Colonic mucosa (tissue), 4 donors: Measurements from ENCODE around the gene DPP6. TPM values are rescaled to one million over a fixed set of nuclear protein-coding genes. Genes with fewer than 3 reads are reported as not detected.

ENCODE experiments used
- DNase-seq: peaks from one replicate; pipeline ENCODE4 v3.0.0-alpha.2; 2020
- H3K27ac ChIP-seq: fragments of 200-600 bp; one replicate; pipeline ENCODE4 v1.8.0; 2021
- H3K27me3 ChIP-seq: fragments of 200-600 bp; one replicate; pipeline ENCODE4 v1.8.0; 2021
- H3K36me3 ChIP-seq: fragments of 200-600 bp; one replicate; pipeline ENCODE4 v1.8.0; 2021
- H3K4me1 ChIP-seq: fragments of 200-600 bp; one replicate; pipeline ENCODE4 v1.8.0; 2021; ENCODE audit warnings: mild to moderate bottlenecking
- H3K4me3 ChIP-seq: fragments of 200-600 bp; one replicate; pipeline ENCODE4 v1.8.0; 2021
- H3K9ac ChIP-seq, 2 donors: one replicate each; pipeline ENCODE4 v1.7.0; 2013; ENCODE audit warnings: control low read depth in 2 of 2, low read depth in 2 of 2, low read length in 2 of 2
- H3K9me3 ChIP-seq: fragments of 200-600 bp; one replicate; pipeline ENCODE4 v1.8.0; 2021
- intact Hi-C: fragments of 100-400 bp; cut with DNase I; formaldehyde crosslinking; loops from one replicate; pipeline ENCODE4 v1.14.1; 2022
- total RNA-seq, 2 donors: library from RNA; stranded (reverse); fragmentation: NEBNext Ultra II Directional in 1 of 2; extraction: Animal tissue kit (Norgen Biotek cat#: 25700) in 1 of 2; gene quantifications; one replicate each; pipeline ENCODE4 v1.2.1, GENCODE V29; 2021
- TF ChIP-seq, protein P1 (sequence below): fragments of 200-600 bp; IDR thresholded peaks from one replicate; pipeline ENCODE4 v1.8.0; 2022; ENCODE audit warnings: antibody characterized with exemption, mild to moderate bottlenecking
- donor health status: healthy.
- donor health status: DM: no; HTN: no; CAD: no.
- donor health status: DM: no; HTN: no; CAD: no.

Gene DPP6
- total RNA-seq, 2 donors from 2014 or later, result 0.17 to 3.9 TPM

DNA sequence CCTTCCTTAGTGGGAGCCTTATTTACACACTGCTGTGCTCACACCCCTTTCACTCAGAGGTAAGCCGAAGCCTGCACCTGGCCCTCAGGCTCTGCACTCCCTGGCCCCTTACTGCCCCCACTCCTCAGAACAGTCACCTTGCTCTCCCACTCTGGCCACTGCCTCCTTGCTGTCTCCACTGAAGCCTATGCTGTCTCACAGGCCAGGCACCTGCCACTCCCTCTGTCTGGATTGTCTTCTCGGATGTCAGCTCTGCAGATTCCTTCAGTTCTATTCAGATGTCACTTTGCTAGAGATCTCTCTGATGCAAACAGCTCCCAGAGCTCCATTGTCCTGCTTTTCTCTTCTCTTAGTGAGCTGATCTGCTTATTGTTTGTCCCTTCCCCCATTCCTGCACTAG, 390.7 kb downstream of the DPP6 start:
- Histone ChIP-seq H3K9me3 (no peaks in the 10 kb centered on the region), H3K4me1 (no peaks in the 10 kb centered on the region), H3K27me3 (no peaks in the 10 kb centered on the region), H3K36me3 (no peaks in the 10 kb centered on the region), H3K27ac (no peak overlapping the region), H3K4me3 (no peak overlapping the region), H3K9ac (no peak overlapping the region)
- intact Hi-C loops, result no loop called here
- DNase-seq, result no peak
- TF ChIP-seq, protein P1, sequence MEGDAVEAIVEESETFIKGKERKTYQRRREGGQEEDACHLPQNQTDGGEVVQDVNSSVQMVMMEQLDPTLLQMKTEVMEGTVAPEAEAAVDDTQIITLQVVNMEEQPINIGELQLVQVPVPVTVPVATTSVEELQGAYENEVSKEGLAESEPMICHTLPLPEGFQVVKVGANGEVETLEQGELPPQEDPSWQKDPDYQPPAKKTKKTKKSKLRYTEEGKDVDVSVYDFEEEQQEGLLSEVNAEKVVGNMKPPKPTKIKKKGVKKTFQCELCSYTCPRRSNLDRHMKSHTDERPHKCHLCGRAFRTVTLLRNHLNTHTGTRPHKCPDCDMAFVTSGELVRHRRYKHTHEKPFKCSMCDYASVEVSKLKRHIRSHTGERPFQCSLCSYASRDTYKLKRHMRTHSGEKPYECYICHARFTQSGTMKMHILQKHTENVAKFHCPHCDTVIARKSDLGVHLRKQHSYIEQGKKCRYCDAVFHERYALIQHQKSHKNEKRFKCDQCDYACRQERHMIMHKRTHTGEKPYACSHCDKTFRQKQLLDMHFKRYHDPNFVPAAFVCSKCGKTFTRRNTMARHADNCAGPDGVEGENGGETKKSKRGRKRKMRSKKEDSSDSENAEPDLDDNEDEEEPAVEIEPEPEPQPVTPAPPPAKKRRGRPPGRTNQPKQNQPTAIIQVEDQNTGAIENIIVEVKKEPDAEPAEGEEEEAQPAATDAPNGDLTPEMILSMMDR, result no peak

DNA sequence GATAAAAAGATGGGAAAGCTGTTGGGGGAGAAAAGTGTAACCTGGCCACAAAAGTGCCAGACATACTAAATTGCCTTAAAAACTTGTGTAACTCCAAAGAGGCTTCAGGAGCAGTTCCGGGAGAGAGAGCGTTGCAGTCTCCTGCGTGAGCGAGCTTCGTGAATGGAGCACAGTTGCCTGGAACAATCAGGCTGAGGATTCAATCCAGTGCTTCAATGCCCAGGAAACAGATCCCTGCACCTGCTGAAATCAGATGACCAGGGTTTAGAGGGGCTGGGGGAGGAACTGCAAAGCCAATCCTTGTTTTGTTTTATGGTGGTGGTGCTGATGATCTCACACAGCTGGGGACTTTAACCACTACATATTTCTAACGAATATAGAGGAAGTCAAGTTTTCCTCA, 398.3 kb downstream of the DPP6 start:
- H3K9me3 ChIP-seq, result no peaks in the 10 kb centered on the region
- intact Hi-C loops, result no loop called here
- H3K4me3 ChIP-seq, result no peak overlapping the region
- DNase-seq, result no peak
- H3K9ac ChIP-seq, result no peak overlapping the region
- H3K27me3 ChIP-seq, result no peaks in the 10 kb centered on the region
- no peaks in the 10 kb centered on the region for H3K36me3 ChIP-seq
- TF ChIP-seq, protein P1, result no peak
- H3K4me1 ChIP-seq, result no peaks in the 10 kb centered on the region
- H3K27ac ChIP-seq, result no peak overlapping the region

- H3K9me3 ChIP-seq, result no peaks in the 10 kb centered on the region
- no peak for DNase-seq
- intact Hi-C loops, result no loop called here
- H3K27me3 ChIP-seq, result no peaks in the 10 kb centered on the region
- TF ChIP-seq, protein P1, result no peak
- H3K27ac ChIP-seq, result no peak overlapping the region
- no peak overlapping the region for H3K9ac ChIP-seq
- no peaks in the 10 kb centered on the region for H3K36me3 ChIP-seq
- no peaks in the 10 kb centered on the region for H3K4me1 ChIP-seq
- H3K4me3 ChIP-seq, result no peak overlapping the region
These were observed 399.6 kb downstream of the DPP6 start for GRCh38 chr7:154451480-154452457.

GRCh38 chr7:154463794-154464193, 411.6 kb downstream of the DPP6 start:
- H3K9ac ChIP-seq, result no peak overlapping the region
- H3K9me3 ChIP-seq, result no peaks in the 10 kb centered on the region
- intact Hi-C loops, result no loop called here
- no peaks in the 10 kb centered on the region for H3K4me1 ChIP-seq
- no peak overlapping the region for H3K4me3 ChIP-seq
- DNase-seq, result no peak
- TF ChIP-seq, protein P1, result no peak
- no peaks in the 10 kb centered on the region for H3K36me3 ChIP-seq
- no peaks in the 10 kb centered on the region for H3K27me3 ChIP-seq
- no peak overlapping the region for H3K27ac ChIP-seq

DNA sequence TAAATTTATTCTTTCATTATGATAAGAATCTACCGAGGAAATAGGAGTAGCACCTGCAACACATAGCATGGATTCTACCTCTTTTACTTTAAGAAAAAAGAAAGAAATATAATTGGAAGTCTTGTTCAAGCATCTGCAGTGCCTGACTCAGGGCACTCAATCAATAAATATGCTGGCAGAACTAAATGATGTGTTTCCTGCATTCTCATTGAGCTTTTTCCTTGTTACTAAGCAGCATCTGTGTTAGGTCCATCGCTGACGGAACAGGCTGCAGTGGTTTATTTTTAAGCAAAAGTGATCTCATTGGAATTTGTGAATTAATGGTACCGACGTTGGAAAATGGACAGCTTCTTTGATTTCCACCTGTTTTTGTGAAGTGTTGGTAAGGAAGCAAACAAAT, 417.5 kb downstream of the DPP6 start:
- TF ChIP-seq, protein P1, result no peak
- Histone ChIP-seq H3K4me3 (no peak overlapping the region), H3K27ac (no peak overlapping the region), H3K9ac (no peak overlapping the region), H3K27me3 (no peaks in the 10 kb centered on the region), H3K36me3 (no peaks in the 10 kb centered on the region), H3K4me1 (no peaks in the 10 kb centered on the region), H3K9me3 (no peaks in the 10 kb centered on the region)
- no peak for DNase-seq
- intact Hi-C loops, result no loop called here
